HG03280 (cell line): ENCODE data around the gene HSFX3.
"Not testable (repeated sequence)": the region's sequence is repeated elsewhere in the genome, so short reads cannot be mapped to it uniquely, and the experiment has no call there.

Experiments
- ATAC-seq: cut with Tn5 transposase; IDR thresholded peaks from one replicate; pipeline ENCODE4 v1.9.1; 2021; ENCODE audit warnings: mild to moderate bottlenecking, moderate library complexity; ENCODE audit not compliant: unreplicated experiment

HSFX3 gene

DNA sequence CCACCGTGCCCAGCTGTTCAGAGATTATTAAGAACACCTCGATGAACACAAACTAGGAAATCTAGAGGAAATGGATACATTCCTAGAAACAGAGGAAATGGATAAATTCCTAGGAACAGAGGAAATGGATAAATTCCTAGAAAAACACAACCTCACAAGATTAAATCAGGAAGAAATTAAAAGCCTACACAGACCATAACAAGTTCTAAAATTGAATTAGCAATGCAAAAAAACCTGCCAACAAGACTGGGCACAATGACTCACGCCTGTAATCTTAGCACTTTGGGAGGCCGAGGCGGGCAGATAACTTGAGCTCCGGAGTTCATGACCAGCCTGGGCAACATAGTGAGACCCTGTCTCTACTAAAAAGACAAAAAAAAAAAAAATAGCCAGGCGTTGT is 31.5 kb downstream of the HSFX3 start:
- no peak for ATAC-seq

DNA sequence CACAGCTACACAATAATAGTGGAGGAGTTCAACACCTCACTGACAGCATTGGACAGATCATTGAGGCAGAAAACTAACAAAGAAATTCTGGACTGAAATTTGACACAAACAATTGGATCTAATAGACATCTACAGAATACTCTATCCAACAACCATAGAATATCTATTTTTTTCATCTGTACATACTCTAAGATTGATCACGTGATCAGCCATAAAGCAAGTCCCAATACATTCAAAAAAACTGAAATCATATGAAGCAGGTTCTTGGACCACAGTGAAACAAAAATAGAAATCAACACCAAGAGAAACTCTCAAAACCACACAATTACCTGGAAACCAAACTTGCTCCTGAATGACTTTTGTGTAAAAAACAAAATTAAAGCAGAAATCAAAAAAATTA is 32.4 kb downstream of the HSFX3 start:
- ATAC-seq = no peak

DNA sequence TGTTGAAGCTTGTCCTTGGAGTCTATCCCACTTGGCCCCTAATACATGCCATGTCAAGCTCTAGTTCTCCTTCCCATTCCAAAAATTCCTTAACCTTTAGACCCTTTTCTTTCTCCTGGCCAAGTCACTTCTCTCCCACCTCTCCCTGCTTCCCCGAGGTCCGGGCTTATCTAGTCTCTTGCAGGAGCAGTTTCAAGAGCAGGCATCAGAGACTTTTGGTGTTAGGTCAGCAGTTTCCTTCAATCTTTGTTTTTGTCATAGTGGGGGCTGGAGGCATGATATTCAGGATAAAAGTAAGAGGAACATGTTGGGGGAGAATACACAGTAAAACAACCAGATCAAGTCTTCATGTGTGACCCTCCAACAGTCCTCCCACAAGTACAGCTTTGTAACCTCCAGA is 33.1 kb downstream of the HSFX3 start:
- no peak for ATAC-seq

DNA sequence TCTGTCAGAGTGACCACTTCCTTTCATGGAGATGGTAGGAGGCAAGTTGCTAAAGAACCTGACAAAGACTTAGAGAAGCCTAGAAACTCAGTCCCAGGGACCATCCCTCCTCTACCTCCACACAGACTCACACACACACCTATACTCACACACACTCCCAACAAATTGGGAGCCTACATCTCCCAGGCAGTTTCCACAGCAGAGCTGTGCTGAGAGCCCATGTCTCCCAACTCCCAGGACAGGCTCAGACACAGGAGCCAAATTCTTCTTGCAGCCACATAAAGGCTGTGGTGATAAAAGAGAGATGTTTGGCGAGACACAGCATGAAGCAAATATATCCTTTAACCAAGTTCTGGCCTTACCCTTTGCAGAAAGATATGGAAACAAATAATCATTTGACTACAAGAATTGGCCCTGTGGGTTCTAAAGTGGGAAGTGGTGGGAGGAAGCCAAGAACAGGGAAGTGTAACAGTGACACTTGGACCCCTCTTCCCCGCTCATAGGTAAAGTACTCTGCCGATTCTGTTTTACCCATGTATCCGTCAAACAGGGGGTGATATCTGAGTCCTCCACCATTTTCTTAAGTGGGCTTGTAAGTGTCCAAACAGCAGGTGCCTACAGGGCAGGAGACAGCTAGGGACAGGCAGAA is 33.6 kb downstream of the HSFX3 start:
- no peak for ATAC-seq

DNA sequence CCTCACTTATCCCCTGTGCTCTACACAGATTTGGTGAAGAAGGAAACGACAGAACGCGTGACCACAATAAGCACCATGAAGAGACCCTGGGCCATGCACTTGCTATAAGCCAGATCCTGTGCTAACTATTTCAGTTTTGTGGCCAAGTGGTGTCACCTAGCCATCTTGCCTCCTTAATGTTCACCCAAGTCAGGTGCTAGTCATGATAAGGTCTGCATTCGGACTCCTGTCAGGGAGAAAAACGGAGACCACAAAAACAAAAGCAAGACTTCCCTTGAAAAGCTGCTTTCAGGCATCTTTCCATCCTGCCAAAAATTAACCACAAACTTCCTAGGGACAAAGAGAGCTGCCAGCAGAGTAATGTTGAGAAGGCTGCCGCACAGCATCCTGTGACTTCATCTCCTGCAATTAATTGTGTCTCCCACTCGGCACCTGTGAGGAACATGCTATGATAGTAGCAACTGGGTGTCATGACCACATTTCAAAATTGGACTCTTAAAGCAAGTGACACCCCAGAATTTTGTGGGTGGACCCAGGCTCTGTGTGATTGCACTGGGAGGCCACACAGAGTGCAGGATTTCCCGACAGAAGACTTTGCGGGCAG is 35.8 kb downstream of the HSFX3 start:
- no peak for ATAC-seq

DNA sequence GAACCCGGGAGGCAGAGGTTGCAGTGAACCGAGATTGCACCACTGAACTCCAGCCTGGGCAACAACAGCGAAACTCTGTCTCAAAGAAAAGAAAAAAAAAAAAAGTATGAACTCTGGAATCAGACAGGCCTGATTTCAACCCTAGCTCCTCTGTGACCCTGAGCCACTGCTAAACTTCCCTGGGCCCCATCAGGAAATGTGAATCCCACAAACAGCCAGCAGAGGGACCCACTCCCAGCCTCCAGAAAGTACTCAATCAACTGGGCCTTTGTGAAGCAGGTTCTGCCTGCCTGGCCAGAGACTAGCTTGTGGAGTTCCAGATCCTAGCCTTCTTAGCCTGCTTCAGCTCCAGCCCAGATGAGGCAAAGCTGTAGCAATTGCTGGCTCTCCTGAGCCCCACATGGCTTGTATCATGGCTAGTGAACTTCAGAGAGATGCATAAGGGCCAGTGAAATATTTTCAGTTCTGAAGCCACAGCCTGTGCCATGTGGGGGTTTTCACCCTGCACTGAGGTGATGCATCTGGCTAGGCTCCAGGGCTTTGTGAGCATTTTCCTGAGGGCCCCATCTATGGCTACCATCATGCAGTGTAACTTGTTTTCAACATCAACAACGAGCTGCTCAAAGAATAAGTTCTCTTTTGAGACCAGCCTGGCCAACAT is 37.4 kb downstream of the HSFX3 start:
- peak; percentile 84 for ATAC-seq

DNA sequence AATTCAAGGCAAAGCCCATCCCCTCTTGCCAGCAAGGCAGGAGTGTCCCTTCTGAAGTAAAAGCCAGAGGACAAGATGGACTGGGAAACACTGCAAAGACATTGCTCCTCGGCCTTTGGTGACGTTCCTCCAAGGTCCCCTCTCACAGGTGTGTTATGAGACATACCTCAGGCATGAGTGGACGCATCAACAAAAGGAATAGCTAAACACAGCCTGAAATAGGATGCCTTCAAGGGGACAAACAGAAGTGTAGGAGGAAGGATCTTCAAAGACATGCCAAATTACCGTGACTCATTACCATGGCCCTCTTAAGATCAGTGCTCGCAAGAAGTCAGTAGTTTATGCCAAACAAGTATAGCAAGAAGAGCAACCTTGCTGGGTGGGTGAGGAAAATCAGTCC is 38.6 kb downstream of the HSFX3 start:
- ATAC-seq = no peak

DNA sequence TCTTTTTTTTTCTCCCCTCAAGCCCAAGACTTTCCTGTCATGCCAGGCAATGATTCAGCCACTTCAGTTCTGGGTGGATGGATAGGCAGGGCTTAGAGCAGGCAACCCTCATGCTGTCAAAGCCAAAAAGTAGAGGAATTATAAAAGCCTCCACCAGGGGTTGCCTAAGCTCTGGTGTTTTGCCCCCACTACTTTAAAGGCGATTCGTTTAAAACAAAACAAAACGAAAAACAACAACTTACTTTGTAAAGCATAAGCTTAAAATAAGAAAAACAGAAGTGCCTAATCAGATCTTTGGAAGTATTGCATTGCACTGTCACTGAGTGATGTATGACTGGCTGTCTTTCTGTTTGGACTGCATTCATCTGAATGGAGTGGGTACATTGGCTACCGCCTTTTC is 39.3 kb downstream of the HSFX3 start:
- no peak for ATAC-seq

DNA sequence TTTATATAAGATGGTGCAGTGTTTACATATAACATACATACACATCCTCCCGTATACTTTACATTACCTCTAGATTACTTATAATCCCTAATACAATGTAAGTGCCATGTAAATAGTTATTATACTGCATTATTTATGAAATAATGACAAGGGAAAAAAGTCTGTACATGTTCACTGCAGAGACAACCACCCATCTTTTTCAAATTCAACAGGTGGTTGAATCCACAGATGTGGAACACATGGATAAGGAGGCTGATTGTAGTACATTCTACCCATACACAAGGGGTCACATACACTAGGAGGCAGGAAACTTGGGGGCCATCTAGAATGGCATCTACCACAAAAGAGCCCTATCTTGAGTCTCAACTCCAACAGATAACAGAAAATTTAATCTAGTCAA is 41.3 kb downstream of the HSFX3 start:
- no peak for ATAC-seq

DNA sequence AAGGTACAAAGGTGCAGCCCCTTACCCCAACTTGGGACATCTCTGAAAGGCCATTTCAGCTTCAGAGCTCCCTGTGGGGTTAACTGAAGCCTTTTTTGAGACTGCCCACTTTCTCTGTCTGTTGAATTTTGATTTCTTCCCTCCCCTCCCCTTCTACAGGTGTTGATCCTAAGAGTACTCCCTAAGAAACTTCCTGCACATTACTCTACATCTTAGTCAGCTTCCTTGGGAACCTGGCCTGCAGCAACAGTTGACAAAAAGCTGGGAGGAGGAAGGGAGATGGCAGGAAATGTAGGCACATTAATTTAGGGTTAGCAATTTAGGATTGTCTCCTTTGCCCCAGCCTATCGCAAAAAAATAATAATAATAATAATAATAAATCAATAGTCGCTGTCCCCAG is 43.4 kb downstream of the HSFX3 start:
- ATAC-seq = no peak

DNA sequence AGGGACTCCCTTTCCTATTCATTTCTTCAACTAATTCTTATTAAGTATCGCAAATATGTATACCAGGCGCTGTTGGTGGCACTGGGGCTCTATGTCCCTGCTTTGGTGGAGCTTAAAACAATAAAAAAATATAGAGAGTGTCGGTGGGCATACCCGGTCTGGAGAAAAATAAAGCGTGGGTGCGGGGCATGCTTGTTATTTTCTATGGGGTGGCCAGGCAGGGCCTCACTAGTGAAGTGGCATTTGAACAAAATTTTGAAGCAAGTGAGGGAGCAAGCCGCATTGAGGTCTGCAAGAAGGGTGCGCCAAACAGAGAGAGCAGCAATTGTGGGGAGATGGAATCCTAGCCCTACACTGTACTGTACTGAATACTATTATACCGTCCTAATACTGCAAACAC is 44.1 kb downstream of the HSFX3 start:
- no peak for ATAC-seq

DNA sequence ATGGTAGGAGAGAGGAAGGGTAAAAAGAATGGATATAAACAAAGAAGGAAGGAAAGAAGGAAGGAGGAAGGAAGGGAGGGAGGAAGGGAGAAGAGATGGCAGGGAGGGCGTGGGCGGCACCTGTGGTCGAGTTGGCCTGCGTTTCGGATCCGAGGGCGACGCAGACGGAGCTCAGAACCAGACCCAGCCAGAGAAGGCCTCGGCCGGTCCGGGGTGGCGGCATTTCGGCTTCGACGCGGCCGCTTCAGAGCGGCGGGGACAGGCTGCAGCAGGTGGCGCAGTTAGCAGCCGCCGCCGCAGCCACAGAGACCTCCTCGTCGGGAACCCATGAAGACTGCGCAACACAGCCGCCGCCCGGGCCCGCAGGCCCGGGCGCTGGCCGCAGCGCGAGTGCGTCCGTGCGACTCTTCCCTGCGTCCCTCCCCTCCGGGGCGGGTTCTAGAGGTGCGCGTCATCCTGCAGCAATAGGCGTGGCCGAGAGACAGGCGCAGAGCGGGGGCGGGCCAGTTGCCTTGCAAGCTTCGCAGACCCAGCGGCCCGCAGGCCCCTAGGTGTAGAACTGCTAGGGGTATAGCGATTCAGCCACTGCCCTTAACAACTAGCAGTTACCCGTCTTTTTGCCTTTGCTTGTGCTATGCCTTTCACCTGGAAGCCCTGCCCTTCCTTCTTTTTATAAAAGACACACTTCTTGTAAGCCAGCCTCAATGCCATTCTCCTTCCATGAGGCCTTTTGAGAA is 44.6 kb downstream of the HSFX3 start, which contains the start of gene IDS:
Gene IDS, minus strand, starts transcription at position 392 of the 737 bp plus-strand sequence. Its CDS starts 169 bp downstream, at position 223.
- ATAC-seq = peak; percentile 62

DNA sequence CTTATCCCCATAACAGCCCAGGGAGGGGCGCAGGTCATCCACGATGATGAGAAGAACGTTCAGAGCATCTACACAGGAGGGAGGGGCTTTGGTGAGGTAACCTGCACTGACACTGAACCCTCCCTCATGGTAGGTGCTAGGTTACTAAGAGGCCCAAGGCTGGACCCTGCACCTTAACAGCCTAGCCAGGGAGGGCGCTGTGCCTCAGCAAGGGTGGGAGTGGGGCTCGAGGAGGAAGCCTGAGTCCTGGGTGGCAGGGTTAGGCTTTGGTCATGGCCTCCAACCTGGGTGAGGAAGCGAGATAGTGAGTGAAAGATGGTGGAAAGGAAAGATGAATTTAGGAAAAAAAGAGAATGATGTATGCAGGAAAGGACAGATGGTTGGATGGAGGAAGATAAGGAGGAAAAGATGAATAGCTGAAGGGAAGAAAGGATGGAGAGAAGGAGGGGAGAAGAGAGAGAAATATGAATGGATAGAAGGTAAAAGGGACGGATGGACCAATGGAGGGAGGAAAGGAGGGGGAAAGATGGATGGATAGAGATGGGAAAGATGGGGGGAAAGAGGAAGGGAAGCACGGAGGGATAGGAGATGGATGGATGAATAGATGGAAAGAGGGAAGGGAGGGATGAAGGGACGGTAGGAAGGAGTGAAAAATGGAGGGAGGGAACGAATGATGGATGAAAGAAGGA is 45.4 kb downstream of the HSFX3 start:
- ATAC-seq = peak; percentile 50

DNA sequence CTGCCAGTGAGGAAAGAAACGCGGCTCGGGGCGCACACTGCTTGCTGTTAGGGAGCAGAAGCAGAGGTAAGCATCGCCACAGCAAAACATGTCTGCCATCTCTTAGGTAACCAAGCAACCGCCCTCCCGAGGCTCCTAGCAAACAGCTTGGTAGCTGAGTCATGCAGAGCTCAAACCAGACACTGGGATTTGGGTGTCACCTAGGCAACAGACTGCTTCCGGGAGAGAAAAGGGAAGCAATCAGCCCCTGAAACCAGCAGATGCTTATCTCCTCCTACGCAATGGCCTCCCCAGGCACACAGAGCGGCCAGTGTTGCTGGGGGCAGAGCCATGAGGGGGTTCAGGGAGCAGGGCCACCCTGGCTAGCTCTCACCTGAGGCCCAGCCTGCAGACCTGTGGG is 46.3 kb downstream of the HSFX3 start:
- ATAC-seq = peak; percentile 58

DNA sequence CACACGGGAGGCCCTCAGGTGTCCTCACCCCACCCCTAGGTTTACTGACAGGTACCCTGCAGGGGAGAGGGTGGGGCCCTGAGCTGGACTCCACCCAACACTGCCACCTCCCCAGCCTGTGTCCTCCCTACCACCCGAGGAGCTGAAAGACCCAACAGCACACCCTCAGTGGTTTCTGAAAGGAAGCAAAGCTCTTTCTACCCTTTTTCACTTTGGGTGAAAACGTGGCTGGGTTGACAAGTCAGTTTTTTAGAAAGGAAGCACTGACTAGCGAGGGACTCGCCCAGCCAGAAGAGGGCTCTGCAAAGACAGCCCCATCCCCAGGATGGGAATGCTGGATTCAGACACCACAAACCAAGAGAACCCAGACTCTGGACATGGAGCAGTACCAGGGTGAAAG is 46.8 kb downstream of the HSFX3 start:
- ATAC-seq = not testable (repeated sequence)

DNA sequence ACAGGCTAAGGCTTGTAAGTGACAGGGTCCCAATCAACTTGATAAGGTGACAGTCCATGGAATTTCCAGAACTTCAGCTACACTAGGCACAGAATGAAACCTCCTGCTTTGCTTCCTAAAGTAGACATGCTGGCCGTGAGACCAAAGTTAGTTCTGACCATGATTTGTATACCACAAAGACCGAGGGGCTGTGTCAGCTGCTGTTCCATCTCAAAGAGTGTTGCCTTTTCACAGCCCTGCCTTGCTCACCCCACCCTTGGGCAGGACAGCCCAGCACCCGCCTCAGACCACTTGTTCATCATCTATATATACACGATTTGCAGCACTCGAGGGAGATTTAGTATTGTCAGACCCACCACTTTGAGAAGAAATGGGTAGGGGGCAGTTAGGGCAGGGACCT is 50.0 kb downstream of the HSFX3 start:
- no peak for ATAC-seq

DNA sequence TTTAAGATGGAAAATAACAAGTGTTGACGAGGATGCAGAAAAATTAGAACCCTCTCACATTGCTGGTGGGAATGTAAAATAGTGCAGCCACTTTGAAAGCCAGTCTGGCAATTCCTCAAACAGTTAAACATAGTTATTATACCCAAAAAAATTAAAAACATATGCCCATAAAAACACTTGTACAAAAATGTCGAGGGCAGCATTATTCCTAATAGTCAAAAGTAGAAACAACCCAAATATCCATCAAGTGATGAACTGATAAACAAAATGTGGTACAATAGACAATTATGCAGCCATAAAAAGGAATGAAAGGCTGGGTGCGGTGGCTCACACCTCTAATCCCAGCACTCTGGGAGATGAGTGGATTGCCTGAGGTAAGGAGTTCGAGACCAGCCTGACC is 51.0 kb downstream of the HSFX3 start:
- ATAC-seq = no peak
